Nephron progenitor cell (in vitro differentiated cells): ENCODE data around the gene ARHGEF18.

ENCODE experiments used
- DNase-seq: peaks from one replicate; pipeline ENCODE4 v3.0.0; 2021
- H3K27ac Mint-ChIP-seq: 2 replicates; pipeline ENCODE4 v1.8.0; 2021; ENCODE audit warnings: mild to moderate bottlenecking, moderate library complexity, mixed read lengths
- H3K27me3 Mint-ChIP-seq: 2 replicates; pipeline ENCODE4 v1.8.0; 2021; ENCODE audit warnings: mild to moderate bottlenecking, low read depth, mixed read lengths; ENCODE audit not compliant: poor library complexity
- H3K36me3 Mint-ChIP-seq: 2 replicates; pipeline ENCODE4 v1.8.0; 2021; ENCODE audit warnings: low read depth, mixed read lengths
- H3K4me1 Mint-ChIP-seq: 2 replicates; pipeline ENCODE4 v1.8.0; 2021; ENCODE audit warnings: mixed read lengths
- H3K4me3 Mint-ChIP-seq: 2 replicates; pipeline ENCODE4 v1.8.0; 2021; ENCODE audit warnings: mild to moderate bottlenecking, moderate library complexity, mixed read lengths
- H3K9me3 Mint-ChIP-seq: 2 replicates; pipeline ENCODE4 v1.8.0; 2021; ENCODE audit warnings: mild to moderate bottlenecking, moderate library complexity, mixed read lengths
- TF ChIP-seq, protein P1 (sequence below): fragments of 200-600 bp; sonication (generic); IDR thresholded peaks from 2 replicates; pipeline ENCODE4 v1.5.0; 2021; ENCODE audit warnings: antibody characterized with exemption

The ARHGEF18 gene

DNA sequence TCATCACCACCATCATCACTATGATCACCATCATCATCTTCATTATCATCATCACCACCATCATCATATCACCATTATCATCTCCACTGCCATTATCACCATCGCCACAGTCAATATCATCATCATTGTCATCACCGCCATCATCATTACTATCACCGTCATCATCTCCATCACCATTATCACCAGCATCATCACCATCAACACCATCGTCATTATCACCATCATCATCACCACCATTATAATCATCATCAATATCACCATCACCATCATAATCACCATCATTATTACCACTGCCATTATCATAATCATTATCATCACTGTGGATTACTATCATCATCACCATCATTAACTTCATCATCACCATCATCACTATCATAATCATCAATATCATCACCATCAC, 17.3 kb upstream of the ARHGEF18 start:
- Mint-ChIP-seq H3K4me3 (no peak overlapping the region), H3K27ac (no peak overlapping the region), H3K27me3 (peaks cover 11% of the 10 kb centered on the region), H3K36me3 (no peaks in the 10 kb centered on the region), H3K4me1 (no peaks in the 10 kb centered on the region), H3K9me3 (peaks cover 6% of the 10 kb centered on the region)
- no peak for DNase-seq
- TF ChIP-seq, protein P1, sequence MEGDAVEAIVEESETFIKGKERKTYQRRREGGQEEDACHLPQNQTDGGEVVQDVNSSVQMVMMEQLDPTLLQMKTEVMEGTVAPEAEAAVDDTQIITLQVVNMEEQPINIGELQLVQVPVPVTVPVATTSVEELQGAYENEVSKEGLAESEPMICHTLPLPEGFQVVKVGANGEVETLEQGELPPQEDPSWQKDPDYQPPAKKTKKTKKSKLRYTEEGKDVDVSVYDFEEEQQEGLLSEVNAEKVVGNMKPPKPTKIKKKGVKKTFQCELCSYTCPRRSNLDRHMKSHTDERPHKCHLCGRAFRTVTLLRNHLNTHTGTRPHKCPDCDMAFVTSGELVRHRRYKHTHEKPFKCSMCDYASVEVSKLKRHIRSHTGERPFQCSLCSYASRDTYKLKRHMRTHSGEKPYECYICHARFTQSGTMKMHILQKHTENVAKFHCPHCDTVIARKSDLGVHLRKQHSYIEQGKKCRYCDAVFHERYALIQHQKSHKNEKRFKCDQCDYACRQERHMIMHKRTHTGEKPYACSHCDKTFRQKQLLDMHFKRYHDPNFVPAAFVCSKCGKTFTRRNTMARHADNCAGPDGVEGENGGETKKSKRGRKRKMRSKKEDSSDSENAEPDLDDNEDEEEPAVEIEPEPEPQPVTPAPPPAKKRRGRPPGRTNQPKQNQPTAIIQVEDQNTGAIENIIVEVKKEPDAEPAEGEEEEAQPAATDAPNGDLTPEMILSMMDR = no peak

DNA sequence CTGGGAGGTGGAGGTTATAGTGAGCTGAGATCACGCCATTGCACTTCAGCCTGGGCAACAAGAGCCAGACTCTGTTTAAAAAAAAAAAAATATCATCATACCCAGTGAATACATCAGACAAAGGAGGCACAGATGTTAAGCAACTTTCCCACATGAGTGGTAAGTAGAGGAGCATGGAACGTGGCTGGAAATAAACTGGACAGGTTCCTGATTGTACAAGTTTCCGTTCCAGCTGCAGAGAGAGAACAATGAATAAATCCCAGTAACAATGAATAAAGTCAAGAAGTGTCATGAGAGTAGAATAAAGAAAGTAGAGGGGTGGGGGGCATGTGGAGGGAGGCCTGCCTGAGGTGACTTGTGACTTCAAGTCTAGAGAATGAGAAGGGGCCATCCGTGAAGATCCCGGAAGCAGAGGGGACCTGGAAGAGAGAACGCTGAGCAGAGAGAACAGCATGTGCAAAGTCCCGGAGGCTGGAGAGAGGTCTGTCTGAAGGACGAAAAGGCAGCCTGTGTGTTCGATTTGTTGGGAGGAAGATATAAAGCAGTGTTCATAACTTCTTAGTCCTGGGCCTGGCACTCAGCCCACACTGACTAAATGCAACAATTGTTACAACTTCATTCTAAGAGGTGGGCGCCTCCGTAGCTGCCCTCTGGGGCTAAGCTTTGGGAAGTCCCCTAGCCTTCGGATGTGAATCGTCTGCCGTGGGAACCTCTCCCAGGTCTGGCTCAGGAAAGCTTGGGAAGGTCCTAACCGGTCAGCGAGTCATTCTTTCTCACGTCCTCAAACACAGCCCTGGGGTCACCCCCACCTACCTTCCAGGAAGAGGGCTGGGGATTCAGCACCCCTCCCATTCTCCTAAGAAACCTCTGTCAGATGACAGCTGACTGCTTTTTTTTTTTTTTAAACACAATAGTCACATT, 15.3 kb upstream of the ARHGEF18 start:
- H3K4me3 Mint-ChIP-seq = no peak overlapping the region
- H3K36me3 Mint-ChIP-seq = no peaks in the 10 kb centered on the region
- peaks cover 6% of the 10 kb centered on the region for H3K9me3 Mint-ChIP-seq
- TF ChIP-seq, protein P1 = no peak
- H3K4me1 Mint-ChIP-seq = no peaks in the 10 kb centered on the region
- no peak overlapping the region for H3K27ac Mint-ChIP-seq
- H3K27me3 Mint-ChIP-seq = peaks cover 24% of the 10 kb centered on the region
- no peak for DNase-seq

DNA sequence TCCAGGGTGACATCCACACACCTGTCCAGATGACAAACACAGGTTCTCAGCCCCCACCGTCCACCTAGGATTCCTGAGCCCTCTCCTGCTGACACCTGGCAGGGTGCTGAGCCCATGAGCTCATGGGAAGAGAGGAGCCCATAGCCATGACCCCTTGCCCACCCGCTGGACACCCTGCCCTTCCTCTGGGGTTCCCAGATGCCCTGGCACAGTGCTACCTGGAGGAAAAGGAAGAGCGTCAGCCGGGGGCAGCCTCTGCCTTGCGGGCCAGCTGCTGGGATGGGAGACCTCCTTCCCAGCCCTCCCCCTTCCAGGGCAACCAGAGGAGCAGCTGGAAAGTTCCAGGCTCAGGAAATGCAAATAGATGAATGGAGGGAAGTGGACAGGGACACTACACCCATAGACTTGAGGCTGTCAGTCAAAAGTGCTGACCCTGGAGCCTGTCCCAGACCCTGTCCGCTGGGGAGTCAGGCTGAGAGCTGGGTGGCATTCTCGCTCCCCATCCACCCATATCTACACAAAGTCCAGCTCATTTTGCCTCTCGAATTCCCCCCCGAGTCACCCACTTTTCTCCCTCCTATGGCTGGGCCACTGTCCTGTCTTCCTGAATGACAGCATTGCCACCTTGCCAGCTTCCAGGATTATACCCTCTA, 12.3 kb upstream of the ARHGEF18 start:
- Mint-ChIP-seq H3K36me3 (no peaks in the 10 kb centered on the region), H3K9me3 (peaks cover 6% of the 10 kb centered on the region), H3K27ac (no peak overlapping the region), H3K4me3 (no peak overlapping the region), H3K27me3 (peaks cover 41% of the 10 kb centered on the region), H3K4me1 (no peaks in the 10 kb centered on the region)
- TF ChIP-seq, protein P1 = no peak
- no peak for DNase-seq

DNA sequence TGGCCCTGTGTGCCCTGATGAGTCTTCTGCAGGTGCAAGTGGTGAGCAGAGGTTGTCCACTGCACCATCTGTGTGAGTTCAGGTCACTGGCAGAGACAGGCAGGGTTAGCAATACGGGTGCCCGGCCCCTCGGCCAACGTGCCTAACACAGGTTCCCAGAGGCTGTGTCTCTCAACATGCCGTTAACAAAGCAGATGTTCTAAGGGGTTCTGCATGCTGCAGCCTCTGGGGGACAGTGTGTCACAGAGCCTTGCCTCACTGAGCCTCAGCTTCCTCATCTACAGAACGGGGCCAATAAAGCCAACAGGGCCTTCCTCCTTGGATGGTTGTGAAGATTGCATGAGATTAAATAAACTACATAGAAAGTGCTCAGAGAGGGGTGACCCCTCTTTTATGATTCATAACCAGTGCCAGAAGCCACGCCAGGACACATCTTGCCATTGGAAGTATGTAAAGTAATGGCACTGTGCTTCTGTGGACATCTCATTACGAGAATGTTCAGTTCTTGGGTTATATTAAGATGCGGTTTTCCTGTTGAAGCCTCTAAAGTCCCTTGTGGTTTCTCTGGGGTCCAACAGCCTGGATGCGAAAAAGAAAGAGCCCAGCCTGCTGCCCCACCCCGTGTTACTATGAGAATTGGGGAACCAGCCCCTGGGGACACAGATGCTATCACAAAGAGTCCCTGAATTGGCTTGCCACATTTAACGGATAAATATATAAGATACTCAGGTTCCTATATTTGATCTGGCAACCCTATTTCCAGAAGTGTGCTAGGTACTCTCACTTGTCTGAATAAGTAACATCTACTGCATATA, 11.2 kb upstream of the ARHGEF18 start:
- no peaks in the 10 kb centered on the region for H3K4me1 Mint-ChIP-seq
- no peak overlapping the region for H3K27ac Mint-ChIP-seq
- H3K27me3 Mint-ChIP-seq = peaks cover 45% of the 10 kb centered on the region
- no peak overlapping the region for H3K4me3 Mint-ChIP-seq
- TF ChIP-seq, protein P1 = no peak
- no peaks in the 10 kb centered on the region for H3K36me3 Mint-ChIP-seq
- no peak for DNase-seq
- H3K9me3 Mint-ChIP-seq = peaks cover 6% of the 10 kb centered on the region

DNA sequence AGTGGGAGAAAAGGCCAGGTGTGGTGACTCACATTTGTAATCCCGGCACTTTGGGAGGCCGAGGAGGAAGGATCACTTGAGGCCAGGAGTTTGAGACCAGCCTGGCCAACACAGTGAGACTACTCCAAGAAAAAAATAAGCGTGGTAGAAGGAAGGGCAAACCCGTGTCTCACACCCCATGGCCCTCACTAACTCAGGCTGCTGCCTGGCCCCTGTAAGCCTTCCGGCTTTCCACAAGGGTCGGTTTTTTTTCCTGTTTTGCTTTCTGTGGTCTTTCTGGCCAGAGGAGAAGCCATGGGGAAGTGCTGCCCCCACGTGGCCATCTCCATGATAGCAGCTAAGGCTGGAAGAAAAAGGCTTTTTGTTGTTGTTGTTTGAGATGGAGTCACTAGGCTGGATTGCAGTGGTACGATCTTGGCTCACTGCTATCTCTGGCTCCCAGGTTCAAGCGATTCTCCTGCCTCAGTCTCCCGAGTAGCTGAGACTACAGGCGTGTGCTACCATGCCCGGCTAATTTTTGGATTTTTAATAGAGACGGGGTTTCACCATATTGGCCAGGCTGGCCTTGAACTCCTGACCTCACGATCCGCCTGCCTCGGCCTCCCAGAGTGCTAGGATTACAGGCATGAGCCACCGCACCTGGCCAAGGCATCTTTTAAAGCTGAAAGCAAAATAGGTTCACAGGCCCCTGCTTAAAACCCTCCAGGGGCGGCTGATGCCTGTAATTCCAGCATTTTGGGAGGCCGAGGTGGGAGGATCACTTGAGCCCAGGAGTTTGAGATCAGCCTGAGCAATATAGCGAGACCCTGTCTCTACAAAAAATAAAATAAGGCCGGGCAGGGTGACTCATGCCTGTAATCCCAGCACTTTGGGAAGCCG, 7.5 kb upstream of the ARHGEF18 start:
- Mint-ChIP-seq H3K4me3 (no peak overlapping the region), H3K9me3 (peaks cover 6% of the 10 kb centered on the region), H3K27me3 (peaks cover 34% of the 10 kb centered on the region), H3K36me3 (no peaks in the 10 kb centered on the region), H3K4me1 (peaks cover 9% of the 10 kb centered on the region), H3K27ac (no peak overlapping the region)
- TF ChIP-seq, protein P1 = peak; percentile 91
- DNase-seq = peak; percentile 94
